ENCODE measurements around the gene EVC2. TPM values are rescaled to one million over a fixed set of nuclear protein-coding genes. Genes with fewer than 3 reads are reported as not detected.

The EVC2 gene
- total RNA-seq, 2 experiments from 2014 or later, result 3.4 TPM; not detected in 1

DNA sequence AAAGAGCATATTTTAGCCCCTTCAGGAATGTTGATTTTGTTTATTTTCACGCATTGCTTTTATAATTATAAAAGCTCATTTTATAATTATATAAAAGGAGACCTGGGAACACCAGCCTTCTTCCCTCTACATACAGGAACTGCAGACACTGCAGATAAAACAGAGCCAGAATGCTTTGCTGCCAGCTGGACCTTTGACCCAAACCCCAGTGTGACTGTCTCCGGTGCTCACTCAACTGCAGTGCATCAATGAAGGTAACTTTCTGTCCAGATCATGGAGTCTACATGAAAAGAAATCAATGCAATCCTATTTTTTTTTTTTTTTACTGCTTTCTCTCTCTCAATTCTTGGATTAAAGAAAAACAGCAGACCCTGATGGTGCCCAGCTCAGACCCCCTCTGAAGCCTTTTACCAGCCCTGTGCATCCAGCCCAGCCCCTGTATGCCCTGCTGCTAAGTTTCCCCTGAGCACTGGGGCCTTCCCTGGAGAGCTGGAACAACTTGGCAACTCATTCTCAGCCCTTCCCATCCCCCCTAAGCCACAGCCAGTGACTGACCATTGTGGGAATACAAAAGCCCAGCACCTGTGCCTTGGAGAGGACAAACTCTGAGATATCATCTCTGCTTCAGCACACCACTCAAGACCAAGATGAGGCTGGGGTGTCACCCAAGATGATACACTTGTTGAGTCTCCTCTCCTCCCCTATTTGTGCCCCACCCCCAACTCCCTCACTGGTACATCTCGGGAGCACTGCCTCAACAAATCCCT lies 182.1 kb downstream of the EVC2 start:
- DNase-seq (ENCODE audit: low spot score), result no peak
- no peaks in the 10 kb centered on the region for H3K36me3 ChIP-seq (ENCODE audit: insufficient read depth, low read length)
- ChIA-PET CTCF (ENCODE audit: unreplicated experiment) (no interaction called here), POLR2A (no interaction called here)
- H3K27ac ChIP-seq (ENCODE audit: low read depth, low read length, poor library complexity, severe bottlenecking), result no peak overlapping the region
- no peak overlapping the region for H3K4me3 ChIP-seq (ENCODE audit: low read depth, low read length, poor library complexity, severe bottlenecking)
- BruUV-seq (replicated peaks), result no TSS peak
- TF ChIP-seq, protein P1, sequence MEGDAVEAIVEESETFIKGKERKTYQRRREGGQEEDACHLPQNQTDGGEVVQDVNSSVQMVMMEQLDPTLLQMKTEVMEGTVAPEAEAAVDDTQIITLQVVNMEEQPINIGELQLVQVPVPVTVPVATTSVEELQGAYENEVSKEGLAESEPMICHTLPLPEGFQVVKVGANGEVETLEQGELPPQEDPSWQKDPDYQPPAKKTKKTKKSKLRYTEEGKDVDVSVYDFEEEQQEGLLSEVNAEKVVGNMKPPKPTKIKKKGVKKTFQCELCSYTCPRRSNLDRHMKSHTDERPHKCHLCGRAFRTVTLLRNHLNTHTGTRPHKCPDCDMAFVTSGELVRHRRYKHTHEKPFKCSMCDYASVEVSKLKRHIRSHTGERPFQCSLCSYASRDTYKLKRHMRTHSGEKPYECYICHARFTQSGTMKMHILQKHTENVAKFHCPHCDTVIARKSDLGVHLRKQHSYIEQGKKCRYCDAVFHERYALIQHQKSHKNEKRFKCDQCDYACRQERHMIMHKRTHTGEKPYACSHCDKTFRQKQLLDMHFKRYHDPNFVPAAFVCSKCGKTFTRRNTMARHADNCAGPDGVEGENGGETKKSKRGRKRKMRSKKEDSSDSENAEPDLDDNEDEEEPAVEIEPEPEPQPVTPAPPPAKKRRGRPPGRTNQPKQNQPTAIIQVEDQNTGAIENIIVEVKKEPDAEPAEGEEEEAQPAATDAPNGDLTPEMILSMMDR (conservative IDR thresholded peaks at IDR 0.05; ENCODE audit: low read length), result no peak
- TF ChIP-seq EZH2phosphoT487 (IDR thresholded peaks at IDR 0.05; ENCODE audit: borderline replicate concordance, low read depth, low read length), result no peak
- H4K20me1 ChIP-seq (ENCODE audit: insufficient read depth, low read length), result no peaks in the 10 kb centered on the region
- H3K4me1 ChIP-seq (ENCODE audit: insufficient read depth, low read length, poor library complexity, severe bottlenecking), result no peaks in the 10 kb centered on the region
- H3K9me2 ChIP-seq (ENCODE audit: insufficient read depth, low read length), result no peaks in the 10 kb centered on the region
- no peaks in the 10 kb centered on the region for H3K9me3 ChIP-seq (ENCODE audit: low read length)
- no peaks in the 10 kb centered on the region for H3K79me2 ChIP-seq (ENCODE audit: insufficient read depth, low read depth, low read length)
- intact Hi-C loops (cut with micrococcal nuclease; ENCODE audit: unreplicated experiment), result no loop called here
- no peak overlapping the region for H2AFZ ChIP-seq (ENCODE audit: low read length)
- no peak overlapping the region for H3K4me2 ChIP-seq (ENCODE audit: low read length)

DNA sequence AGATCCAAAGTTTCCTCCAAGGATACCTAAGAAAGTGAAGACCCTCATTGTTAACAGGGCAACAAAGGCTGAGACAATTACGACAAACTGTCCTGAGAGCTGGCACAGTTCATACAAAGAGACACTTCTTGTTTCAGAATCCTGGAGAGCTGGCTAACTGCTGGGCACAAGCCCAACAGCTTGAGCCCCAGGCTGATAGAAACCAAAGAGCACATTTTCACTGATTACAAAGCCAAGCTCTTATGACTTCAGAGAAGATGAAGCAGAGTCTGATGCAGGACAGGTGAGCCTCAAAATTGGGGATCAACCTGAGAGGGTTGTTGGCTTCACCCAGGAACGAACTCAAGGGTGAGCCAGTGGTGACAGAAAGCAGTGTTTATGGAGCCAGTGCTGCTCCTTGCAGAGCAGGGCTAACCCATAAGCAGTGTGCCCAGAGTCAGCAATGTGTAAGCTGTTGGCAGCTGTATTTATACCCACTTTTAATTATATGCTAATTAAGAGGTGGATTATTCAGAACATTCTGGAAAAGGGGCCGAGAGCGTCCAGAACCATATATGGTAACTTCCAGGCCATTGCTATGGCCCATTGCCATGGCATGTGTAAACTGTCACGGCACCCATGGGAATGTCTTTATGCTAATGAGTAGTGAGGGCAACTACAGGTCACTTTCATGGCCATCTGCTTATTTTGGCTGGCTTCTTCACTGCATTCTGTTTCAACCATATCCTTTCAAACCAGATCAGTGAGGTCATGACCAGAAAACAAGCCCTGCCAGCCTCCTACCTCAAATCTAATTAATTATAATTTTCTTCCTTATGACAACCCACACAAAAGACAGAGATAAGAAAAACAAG lies 183.7 kb downstream of the EVC2 start:
- Histone ChIP-seq H3K79me2 (ENCODE audit: insufficient read depth, low read depth, low read length) (no peaks in the 10 kb centered on the region), H3K4me1 (ENCODE audit: insufficient read depth, low read length, poor library complexity, severe bottlenecking) (no peaks in the 10 kb centered on the region), H3K4me3 (ENCODE audit: low read depth, low read length, poor library complexity, severe bottlenecking) (no peak overlapping the region), H2AFZ (ENCODE audit: low read length) (no peak overlapping the region), H3K9me3 (ENCODE audit: low read length) (no peaks in the 10 kb centered on the region), H4K20me1 (ENCODE audit: insufficient read depth, low read length) (no peaks in the 10 kb centered on the region), H3K27ac (ENCODE audit: low read depth, low read length, poor library complexity, severe bottlenecking) (no peak overlapping the region), H3K4me2 (ENCODE audit: low read length) (no peak overlapping the region), H3K36me3 (ENCODE audit: insufficient read depth, low read length) (no peaks in the 10 kb centered on the region), H3K9me2 (ENCODE audit: insufficient read depth, low read length) (no peaks in the 10 kb centered on the region)
- DNase-seq (ENCODE audit: low spot score), result no peak
- ChIA-PET POLR2A (no interaction called here), CTCF (ENCODE audit: unreplicated experiment) (no interaction called here)
- BruUV-seq (replicated peaks), result no TSS peak
- TF ChIP-seq EZH2phosphoT487 (IDR thresholded peaks at IDR 0.05; ENCODE audit: borderline replicate concordance, low read depth, low read length), result no peak
- TF ChIP-seq, protein P1 (conservative IDR thresholded peaks at IDR 0.05; ENCODE audit: low read length), result no peak
- intact Hi-C loops (cut with micrococcal nuclease; ENCODE audit: unreplicated experiment), result no loop called here

DNA sequence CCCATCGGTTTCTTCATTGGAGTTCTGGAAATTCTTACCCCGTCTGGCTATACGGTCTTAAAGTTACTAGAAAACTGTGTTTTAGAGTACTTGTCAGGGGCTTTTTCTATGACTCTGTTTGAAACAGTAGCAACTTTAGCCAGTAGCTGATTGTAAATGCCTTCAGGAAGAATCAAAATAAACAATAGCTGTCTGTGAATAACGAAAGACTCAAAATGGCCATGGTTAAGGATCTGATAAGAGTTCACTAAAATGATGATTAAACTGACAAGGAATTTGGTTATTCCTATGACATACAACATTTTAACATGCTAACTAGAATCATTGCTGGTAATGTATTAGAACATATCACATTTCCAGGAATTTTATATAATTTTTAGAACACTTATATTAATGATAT lies 191.0 kb downstream of the EVC2 start:
- no peak for DNase-seq (ENCODE audit: low spot score)
- no peaks in the 10 kb centered on the region for H3K36me3 ChIP-seq (ENCODE audit: insufficient read depth, low read length)
- H2AFZ ChIP-seq (ENCODE audit: low read length), result no peak overlapping the region
- no peaks in the 10 kb centered on the region for H3K79me2 ChIP-seq (ENCODE audit: insufficient read depth, low read depth, low read length)
- intact Hi-C loops (cut with micrococcal nuclease; ENCODE audit: unreplicated experiment), result no loop called here
- H3K4me1 ChIP-seq (ENCODE audit: insufficient read depth, low read length, poor library complexity, severe bottlenecking), result no peaks in the 10 kb centered on the region
- ChIA-PET POLR2A (no interaction called here), CTCF (ENCODE audit: unreplicated experiment) (no interaction called here)
- H3K9me2 ChIP-seq (ENCODE audit: insufficient read depth, low read length), result no peaks in the 10 kb centered on the region
- H3K9me3 ChIP-seq (ENCODE audit: low read length), result no peaks in the 10 kb centered on the region
- no TSS peak for BruUV-seq (replicated peaks)
- H3K27ac ChIP-seq (ENCODE audit: low read depth, low read length, poor library complexity, severe bottlenecking), result no peak overlapping the region
- H4K20me1 ChIP-seq (ENCODE audit: insufficient read depth, low read length), result no peaks in the 10 kb centered on the region
- no peak overlapping the region for H3K4me3 ChIP-seq (ENCODE audit: low read depth, low read length, poor library complexity, severe bottlenecking)
- no peak overlapping the region for H3K4me2 ChIP-seq (ENCODE audit: low read length)
- TF ChIP-seq, protein P1 (conservative IDR thresholded peaks at IDR 0.05; ENCODE audit: low read length), result no peak
- no peak for TF ChIP-seq EZH2phosphoT487 (IDR thresholded peaks at IDR 0.05; ENCODE audit: borderline replicate concordance, low read depth, low read length)
